PC-9 (cell line): ENCODE data around the gene DAB2. TPM values are rescaled to one million over a fixed set of nuclear protein-coding genes. Genes with fewer than 3 reads are reported as not detected.

Experiments used
- BruUV-seq: library from RNA; stranded (reverse); fragments of 400-500 nt; replicated peaks from 2 replicates; lab custom pipeline; 2021; lab: Mats Ljungman, UMichigan
- CTCF ChIA-PET: fragments of 300-600 bp; sonication (Branson Sonifier 250); formaldehyde crosslinking; loops from one replicate; lab custom pipeline; 2022; ENCODE audit warnings: antibody characterized with exemption; lab: Charles Lee
- POLR2A ChIA-PET: fragments of 300-600 bp; sonication (Branson Sonifier 250); formaldehyde crosslinking; loops from one replicate; lab custom pipeline; 2022; ENCODE audit warnings: antibody characterized with exemption; ENCODE audit not compliant: unreplicated experiment; lab: Charles Lee
- DNase-seq, 2 experiments: peaks; one replicate each; pipeline versions ENCODE4 v3.0.0 to v3.0.0-alpha.2; 2015 to 2022; ENCODE audit warnings: mixed read lengths in 1 of 2
- H2AFZ ChIP-seq: fragments of 200-600 bp; sonication (generic); 2 replicates; pipeline ENCODE4 v1.8.1; 2017; ENCODE audit warnings: antibody characterized with exemption
- H3F3A ChIP-seq: fragments of 200-600 bp; sonication (generic); 2 replicates; pipeline ENCODE4 v1.8.1; 2017; ENCODE audit warnings: antibody characterized with exemption, mild to moderate bottlenecking, low read depth; ENCODE audit not compliant: insufficient read depth
- H3K27ac ChIP-seq: fragments of 200-600 bp; sonication (generic); 2 replicates; pipeline ENCODE4 v1.6.1; 2016; ENCODE audit warnings: mixed run types
- H3K27me3 ChIP-seq: fragments of 200-600 bp; sonication (generic); 2 replicates; pipeline ENCODE4 v1.6.1; 2016; ENCODE audit warnings: low read depth, mixed run types; ENCODE audit not compliant: insufficient read depth
- H3K36me3 ChIP-seq: fragments of 200-600 bp; sonication (generic); 2 replicates; pipeline ENCODE4 v1.6.1; 2016; ENCODE audit warnings: low read depth, mixed run types
- H3K4me1 ChIP-seq: fragments of 200-600 bp; sonication (generic); replicated peaks from 2 replicates; pipeline ENCODE4 v1.6.1; 2016; ENCODE audit warnings: mixed run types; ENCODE audit not compliant: insufficient read depth
- H3K4me2 ChIP-seq: fragments of 200-600 bp; sonication (generic); 2 replicates; pipeline ENCODE4 v1.6.1; 2017; ENCODE audit warnings: mixed run types
- H3K4me3 ChIP-seq: fragments of 200-600 bp; sonication (generic); 2 replicates; pipeline ENCODE4 v1.6.1; 2016; ENCODE audit warnings: mixed run types
- H3K79me2 ChIP-seq: fragments of 200-600 bp; sonication (generic); 2 replicates; pipeline ENCODE4 v1.6.1; 2017; ENCODE audit warnings: low read depth, mixed run types
- H3K9me2 ChIP-seq: fragments of 200-600 bp; sonication (generic); 2 replicates; pipeline ENCODE4 v1.8.1; 2017; ENCODE audit warnings: mild to moderate bottlenecking; ENCODE audit not compliant: insufficient read depth
- H3K9me3 ChIP-seq: fragments of 200-600 bp; sonication (generic); 2 replicates; pipeline ENCODE4 v1.8.1; 2016; ENCODE audit warnings: low read depth; ENCODE audit not compliant: insufficient read depth
- H4K20me1 ChIP-seq: fragments of 200-600 bp; sonication (generic); 2 replicates; pipeline ENCODE4 v1.8.1; 2017; ENCODE audit not compliant: insufficient read depth
- CTCF ChIP-seq: fragments of 200-600 bp; sonication (generic); conservative IDR thresholded peaks from 2 replicates; pipeline ENCODE4 v1.6.1; 2017; ENCODE audit warnings: mixed run types, antibody characterized with exemption, mild to moderate bottlenecking, moderate library complexity
- EZH2 ChIP-seq: fragments of 200-600 bp; sonication (generic); IDR thresholded peaks from 2 replicates; pipeline ENCODE4 v1.8.0; 2017; ENCODE audit warnings: antibody characterized with exemption, low read depth
- intact Hi-C: fragments of 100-400 bp; cut with micrococcal nuclease; formaldehyde crosslinking; loops from one replicate; pipeline ENCODE4 v1.10.0; 2022; ENCODE audit not compliant: unreplicated experiment
- total RNA-seq: library from RNA; stranded (reverse); gene quantifications from 2 replicates; pipeline ENCODE4 v1.2.3, GENCODE V29; 2021

The DAB2 gene
- total RNA-seq, 1 experiment from 2014 or later, result 21.0 TPM

GRCh38 chr5:39451276-39451941, 26.6 kb upstream of the DAB2 start:
- H3K9me3 ChIP-seq, result no peaks in the 10 kb centered on the region
- H3K4me2 ChIP-seq, result no peak overlapping the region
- CTCF ChIA-PET, result no interaction called here

GRCh38 chr5:39450487-39450886, 25.7 kb upstream of the DAB2 start:
- Histone ChIP-seq H3K4me2 (no peak overlapping the region), H3K36me3 (no peaks in the 10 kb centered on the region), H3F3A (no peaks in the 10 kb centered on the region), H3K4me1 (no peaks in the 10 kb centered on the region), H2AFZ (no peak overlapping the region), H3K9me2 (no peaks in the 10 kb centered on the region; the same call in 1 of the 2 replicates), H3K4me3 (no peak overlapping the region), H4K20me1 (no peaks in the 10 kb centered on the region), H3K79me2 (no peaks in the 10 kb centered on the region), H3K9me3 (no peaks in the 10 kb centered on the region), H3K27ac (no peak overlapping the region), H3K27me3 (no peaks in the 10 kb centered on the region)
- POLR2A ChIA-PET, result interaction anchor here (0.6 kb wide), 1 partner anchor 294 kb away, joined by 7 read pairs; no protein-coding TSS in a partner anchor
- TF ChIP-seq EZH2, result no peak
- no peak for TF ChIP-seq CTCF
- CTCF ChIA-PET, result no interaction called here
- intact Hi-C loops, result no loop called here
- BruUV-seq, result no TSS peak
- DNase-seq, result peak in 1 of 2 experiments; percentile 26

More at GRCh38 chr5:39451276-39451941, 26.6 kb upstream of the DAB2 start:
- no peak for TF ChIP-seq EZH2
- TF ChIP-seq CTCF, result no peak
- Histone ChIP-seq H3K27ac (no peak overlapping the region), H3K4me3 (no peak overlapping the region), H4K20me1 (no peaks in the 10 kb centered on the region), H3K9me2 (no peaks in the 10 kb centered on the region; the same call in 1 of the 2 replicates), H3K36me3 (no peaks in the 10 kb centered on the region), H3K27me3 (no peaks in the 10 kb centered on the region), H3K4me1 (no peaks in the 10 kb centered on the region), H2AFZ (no peak overlapping the region), H3F3A (no peaks in the 10 kb centered on the region), H3K79me2 (no peaks in the 10 kb centered on the region)
- BruUV-seq, result no TSS peak
- POLR2A ChIA-PET, result no interaction called here
- intact Hi-C loops, result no loop called here
- peak in 1 of 2 experiments; percentile 9 for DNase-seq

GRCh38 chr5:39449591-39449990, 24.8 kb upstream of the DAB2 start:
- ChIA-PET CTCF (no interaction called here), POLR2A (no interaction called here)
- Histone ChIP-seq H3K27ac (no peak overlapping the region), H2AFZ (no peak overlapping the region), H3K79me2 (no peaks in the 10 kb centered on the region), H3F3A (no peaks in the 10 kb centered on the region), H3K4me1 (no peaks in the 10 kb centered on the region), H3K36me3 (no peaks in the 10 kb centered on the region), H4K20me1 (no peaks in the 10 kb centered on the region), H3K4me3 (no peak overlapping the region), H3K9me2 (no peaks in the 10 kb centered on the region; the same call in 1 of the 2 replicates), H3K27me3 (no peaks in the 10 kb centered on the region), H3K4me2 (no peak overlapping the region), H3K9me3 (no peaks in the 10 kb centered on the region)
- BruUV-seq, result no TSS peak
- no peak for DNase-seq
- intact Hi-C loops, result no loop called here
- TF ChIP-seq CTCF (no peak), EZH2 (no peak)
